IMR-90 (cell line): ENCODE results near the gene CAV3. TPM values are rescaled to one million over a fixed set of nuclear protein-coding genes. Genes with fewer than 3 reads are reported as not detected.

Source experiments
- ATAC-seq: fragments of 200-7000 bp; cut with Tn5 transposase; 2 replicates; pipeline ENCODE4 v1.9.1; 2020; ENCODE audit warnings: low read depth, mild to moderate bottlenecking, moderate library complexity
- BruUV-seq: library from RNA; stranded (reverse); fragments of 400-500 nt; replicated peaks from 2 replicates; lab custom pipeline; 2021; lab: Mats Ljungman, UMichigan
- CTCF ChIA-PET: fragments of 300-600 bp; formaldehyde crosslinking; extraction: SDS; loops from one replicate; lab custom pipeline; 2021; ENCODE audit warnings: antibody characterized with exemption; lab: Yijun Ruan, JAX
- POLR2A ChIA-PET: fragments of 300-600 bp; sonication (Branson Sonifier 250); formaldehyde crosslinking; loops from one replicate; lab custom pipeline; 2022; ENCODE audit warnings: antibody characterized with exemption; ENCODE audit not compliant: unreplicated experiment; lab: Charles Lee
- DNase-seq: peaks from one replicate; pipeline ENCODE4 v3.0.0; 2013
- H2AFZ ChIP-seq: replicated peaks from 2 replicates; pipeline ENCODE3; 2013; ENCODE audit warnings: low read length, mild to moderate bottlenecking; ENCODE audit not compliant: poor library complexity
- H2AK5ac ChIP-seq: 2 replicates; pipeline ENCODE4 v1.6.1; 2013; ENCODE audit warnings: low read depth, low read length, inconsistent platforms
- H2AK9ac ChIP-seq: replicated peaks from 2 replicates; pipeline ENCODE3; 2013; ENCODE audit warnings: mild to moderate bottlenecking, low read depth, low read length, moderate library complexity; ENCODE audit not compliant: poor library complexity
- H2BK120ac ChIP-seq: 2 replicates; pipeline ENCODE4 v1.6.1; 2013; ENCODE audit warnings: low read depth, low read length, inconsistent platforms
- H2BK15ac ChIP-seq: 3 replicates; pipeline ENCODE4 v1.6.1; 2013; ENCODE audit warnings: low read depth, low read length, inconsistent platforms
- H2BK20ac ChIP-seq: 2 replicates; pipeline ENCODE4 v1.6.1; 2013; ENCODE audit warnings: low read depth, mild to moderate bottlenecking, inconsistent platforms, low read length, moderate library complexity
- H2BK5ac ChIP-seq: 2 replicates; pipeline ENCODE4 v1.6.1; 2013; ENCODE audit warnings: mild to moderate bottlenecking, low read depth, low read length, inconsistent platforms; ENCODE audit not compliant: poor library complexity, severe bottlenecking
- H3K14ac ChIP-seq: replicated peaks from 2 replicates; pipeline ENCODE4 v1.6.1; 2013; ENCODE audit warnings: low read depth, low read length, inconsistent platforms
- H3K18ac ChIP-seq: 2 replicates; pipeline ENCODE4 v1.6.1; 2013; ENCODE audit warnings: low read depth, low read length, control low read depth
- H3K23ac ChIP-seq: 2 replicates; pipeline ENCODE4 v1.6.1; 2013; ENCODE audit warnings: low read depth, low read length, inconsistent platforms
- H3K27ac ChIP-seq: 2 replicates; pipeline ENCODE4 v1.5.1; 2013; ENCODE audit warnings: mild to moderate bottlenecking, control low read depth, low read length; ENCODE audit not compliant: insufficient read depth
- H3K27me3 ChIP-seq: 2 replicates; pipeline ENCODE4 v1.6.1; 2013; ENCODE audit warnings: low read length; ENCODE audit not compliant: control insufficient read depth, insufficient read depth
- H3K36me3 ChIP-seq: 2 replicates; pipeline ENCODE4 v1.6.1; 2013; ENCODE audit warnings: low read length, mixed read lengths; ENCODE audit not compliant: control insufficient read depth, insufficient read depth
- H3K4ac ChIP-seq: 2 replicates; pipeline ENCODE4 v1.6.1; 2013; ENCODE audit warnings: low read depth, low read length, inconsistent platforms
- H3K4me1 ChIP-seq: 2 replicates; pipeline ENCODE4 v1.6.1; 2013; ENCODE audit warnings: low read length, mixed read lengths; ENCODE audit not compliant: control insufficient read depth, insufficient read depth
- H3K4me2 ChIP-seq: 2 replicates; pipeline ENCODE4 v1.6.1; 2013; ENCODE audit warnings: low read depth, mild to moderate bottlenecking, control low read depth, low read length, moderate library complexity
- H3K4me3 ChIP-seq: 2 replicates; pipeline ENCODE4 v1.5.1; 2013; ENCODE audit warnings: low read depth, mild to moderate bottlenecking, control low read depth, low read length, moderate library complexity; ENCODE audit not compliant: insufficient read depth
- H3K56ac ChIP-seq: 2 replicates; pipeline ENCODE4 v1.6.1; 2013; ENCODE audit warnings: low read length, inconsistent platforms; ENCODE audit not compliant: insufficient read depth; ENCODE audit errors: extremely low read depth
- H3K79me1 ChIP-seq, 2 experiments: 2 replicates each; pipeline ENCODE4 v1.6.1; 2013; ENCODE audit warnings: low read length in 2 of 2, inconsistent platforms in 1 of 2, low read depth in 1 of 2
- H3K9ac ChIP-seq: 2 replicates; pipeline ENCODE4 v1.6.1; 2013; ENCODE audit warnings: low read depth, low read length, control low read depth
- H3K9me1 ChIP-seq: 2 replicates; pipeline ENCODE4 v1.6.1; 2013; ENCODE audit warnings: low read length, inconsistent platforms; ENCODE audit not compliant: insufficient read depth
- H3K9me3 ChIP-seq: 2 replicates; pipeline ENCODE4 v1.6.1; 2013; ENCODE audit warnings: low read length; ENCODE audit not compliant: control insufficient read depth, insufficient read depth
- H4K20me1 ChIP-seq: 2 replicates; pipeline ENCODE4 v1.6.1; 2013; ENCODE audit warnings: low read length, inconsistent platforms; ENCODE audit not compliant: insufficient read depth
- H4K5ac ChIP-seq: 2 replicates; pipeline ENCODE4 v1.6.1; 2013; ENCODE audit warnings: mild to moderate bottlenecking, low read depth, low read length, control low read depth
- H4K8ac ChIP-seq, 2 experiments: 2 replicates each; pipeline ENCODE4 v1.6.1; 2013; ENCODE audit warnings: low read depth in 2 of 2, low read length in 2 of 2, control low read depth in 1 of 2, inconsistent platforms in 1 of 2
- H4K91ac ChIP-seq: 2 replicates; pipeline ENCODE4 v1.6.1; 2013; ENCODE audit warnings: low read depth, low read length, inconsistent platforms; ENCODE audit not compliant: insufficient read depth
- BHLHE40 ChIP-seq: fragments of 150-350 bp; IDR thresholded peaks from 2 replicates; pipeline ENCODE4 v1.6.1; 2016; ENCODE audit warnings: mild to moderate bottlenecking, low read depth, low read length
- CEBPB ChIP-seq: IDR thresholded peaks from 2 replicates; pipeline ENCODE4 v1.6.1; 2012; ENCODE audit warnings: low read depth, low read length, improper control_type of control experiment
- CHD1 ChIP-seq: IDR thresholded peaks from 2 replicates; pipeline ENCODE4 v1.6.1; 2012; ENCODE audit warnings: low read depth, low read length, improper control_type of control experiment
- CTCF ChIP-seq: conservative IDR thresholded peaks from 2 replicates; pipeline ENCODE4 v1.5.1; 2012; ENCODE audit warnings: mild to moderate bottlenecking, low read depth, low read length, improper control_type of control experiment
- ELK1 ChIP-seq: fragments of 150-350 bp; IDR thresholded peaks from 2 replicates; pipeline ENCODE4 v1.6.1; 2016; ENCODE audit warnings: low read depth, mild to moderate bottlenecking, low read length, moderate library complexity, borderline replicate concordance
- FOS ChIP-seq: fragments of 150-350 bp; IDR thresholded peaks from 2 replicates; pipeline ENCODE4 v1.6.1; 2016; ENCODE audit warnings: low read depth, low read length
- MAFK ChIP-seq: IDR thresholded peaks from 2 replicates; pipeline ENCODE4 v1.6.1; 2012; ENCODE audit warnings: low read depth, low read length, improper control_type of control experiment
- MAZ ChIP-seq: IDR thresholded peaks from 2 replicates; pipeline ENCODE4 v1.6.1; 2012; ENCODE audit warnings: low read depth, mild to moderate bottlenecking, low read length, improper control_type of control experiment, moderate library complexity, borderline replicate concordance
- MXI1 ChIP-seq: IDR thresholded peaks from 2 replicates; pipeline ENCODE4 v1.6.1; 2012; ENCODE audit warnings: low read depth, mild to moderate bottlenecking, low read length, moderate library complexity, borderline replicate concordance
- NFE2L2 ChIP-seq: fragments of 150-350 bp; IDR thresholded peaks from 2 replicates; pipeline ENCODE4 v1.6.1; 2016; ENCODE audit warnings: low read depth, mild to moderate bottlenecking, low read length
- POLR2A ChIP-seq: IDR thresholded peaks from 2 replicates; pipeline ENCODE4 v1.6.1; 2012; ENCODE audit warnings: mild to moderate bottlenecking, low read depth, low read length
- RAD21 ChIP-seq: IDR thresholded peaks from 2 replicates; pipeline ENCODE4 v1.6.1; 2012; ENCODE audit warnings: low read length, improper control_type of control experiment
- RCOR1 ChIP-seq: IDR thresholded peaks from 2 replicates; pipeline ENCODE4 v1.6.1; 2012; ENCODE audit warnings: mild to moderate bottlenecking, low read length, improper control_type of control experiment; ENCODE audit not compliant: insufficient replicate concordance
- RFX5 ChIP-seq: IDR thresholded peaks from 2 replicates; pipeline ENCODE4 v1.8.0; 2012; ENCODE audit warnings: low read depth, mild to moderate bottlenecking, low read length, moderate library complexity
- USF2 ChIP-seq: fragments of 150-350 bp; IDR thresholded peaks from 2 replicates; pipeline ENCODE4 v1.6.1; 2017; ENCODE audit warnings: mild to moderate bottlenecking, antibody characterized with exemption, low read length, low read depth
- WGBS, 2 experiments: methylation state at CpG; one replicate each; pipeline versions ENCODE4 v1.1.5 to v1.1.7; 2013; ENCODE audit warnings: missing lambda C conversion rate in 2 of 2; ENCODE audit not compliant: insufficient read length in 1 of 2; ENCODE audit errors: extremely low coverage in 2 of 2; 5-methylcytosine and 5-hydroxymethylcytosine counted together
- dilution Hi-C: fragments of 300-500 bp; cut with HindIII; formaldehyde crosslinking; loops from one replicate; pipeline ENCODE4 v1.14.3; 2018; ENCODE audit warnings: low sequenced_read_pairs; ENCODE audit not compliant: unreplicated experiment
- in situ Hi-C: fragments of 300-500 bp; cut with MboI; formaldehyde crosslinking; loops from 3 replicates; pipeline ENCODE4 v1.14.3; 2019; ENCODE audit warnings: low sequenced_read_pairs, inconsistent platforms, mixed read lengths
- intact Hi-C: fragments of 100-400 bp; cut with micrococcal nuclease; formaldehyde crosslinking; loops from 2 replicates; pipeline ENCODE4 v1.10.0; 2022
- polyA plus RNA-seq, 3 experiments: library from polyadenylated mRNA; depleted of rRNA; stranded (reverse); fragments of >200 nt; gene quantifications; 2 replicates each; pipeline ENCODE4 v1.2.3, GENCODE V29; 2012; ENCODE audit warnings: low replicate concordance in 1 of 3
- total RNA-seq: library from RNA; depleted of rRNA; stranded (reverse); fragments of >200 nt; gene quantifications from 2 replicates; pipeline ENCODE4 v1.2.3, GENCODE V29; 2012

The CAV3 gene
- total and polyA plus RNA-seq, 2 of the 4 experiments (the other 2 are of a cell fraction), result 0.17 to 0.36 TPM

- Histone ChIP-seq H3K9me1 (no peaks in the 10 kb centered on the region), H3K14ac (no peak overlapping the region), H4K20me1 (no peaks in the 10 kb centered on the region), H2BK5ac (no peak overlapping the region), H3K4me3 (no peak overlapping the region), H3K36me3 (no peaks in the 10 kb centered on the region), H3K23ac (no peak overlapping the region), H3K27me3 (peaks cover 3% of the 10 kb centered on the region), H3K4ac (no peak overlapping the region), H3K4me1 (no peaks in the 10 kb centered on the region), H3K79me1 (no peaks in the 10 kb centered on the region), H3K4me2 (no peak overlapping the region), H2BK120ac (no peak overlapping the region), H3K56ac (no peak overlapping the region), H2AFZ (no peak overlapping the region), H3K9me3 (no peaks in the 10 kb centered on the region; the same call in 1 of the 2 replicates), H3K18ac (no peak overlapping the region), H4K8ac (no peak overlapping the region), H2AK9ac (no peak overlapping the region), H2BK15ac (no peak overlapping the region), H2BK20ac (no peak overlapping the region), H4K5ac (no peak overlapping the region), H4K91ac (no peak overlapping the region), H2AK5ac (no peak overlapping the region), H3K27ac (no peak overlapping the region), H3K9ac (no peak overlapping the region)
- no peak for ATAC-seq
- in situ Hi-C loops (loop anchor here (25.0 kb wide), 1 partner anchor 291 kb away; no protein-coding TSS in a partner anchor), intact Hi-C loops (no loop called here), dilution Hi-C loops (no loop called here)
- ChIA-PET POLR2A (no interaction called here), CTCF (no interaction called here)
- no TSS peak for BruUV-seq
- no peak for DNase-seq
- 40% methylated on average over 2 of the region's 9 CpGs; no CpG with 5 or more reads in 1 of the 2 experiments for WGBS, 2 experiments
- no peak for TF ChIP-seq RFX5
- no peak for TF ChIP-seq POLR2A
- no peak for TF ChIP-seq CHD1
- TF ChIP-seq MAZ, result no peak
- TF ChIP-seq NFE2L2, result no peak
- TF ChIP-seq BHLHE40, result no peak
- TF ChIP-seq FOS, result no peak
- no peak for TF ChIP-seq USF2
- no peak for TF ChIP-seq MAFK
- TF ChIP-seq MXI1, result no peak
- no peak for TF ChIP-seq CEBPB
- no peak for TF ChIP-seq CTCF
- no peak for TF ChIP-seq RAD21
- TF ChIP-seq RCOR1, result no peak
- no peak for TF ChIP-seq ELK1
These were observed 5.7 kb upstream of the CAV3 start for GRCh38 chr3:8727605-8728512.
